CD4-positive, alpha-beta T cell (primary cell): ENCODE results near the gene ERC2. TPM values are rescaled to one million over a fixed set of nuclear protein-coding genes. Genes with fewer than 3 reads are reported as not detected.

Experiments
- ATAC-seq: fragments of 200-7000 bp; cut with Tn5 transposase; one replicate; pipeline ENCODE4 v1.10.0; 2022; ENCODE audit warnings: mild to moderate bottlenecking; ENCODE audit not compliant: poor library complexity
- CTCF ChIA-PET: fragments of 350-600 bp; sonication (Branson Sonifier 250); formaldehyde crosslinking; loops from one replicate; lab custom pipeline; 2021; ENCODE audit warnings: antibody characterized with exemption, inconsistent platforms; lab: Charles Lee
- POLR2A ChIA-PET: fragments of 350-600 bp; sonication (Branson Sonifier 250); formaldehyde crosslinking; loops from one replicate; lab custom pipeline; 2021; ENCODE audit warnings: antibody characterized with exemption, inconsistent platforms; lab: Charles Lee
- DNase-seq, 14 experiments: peaks; one replicate each; pipeline ENCODE4 v3.0.0-alpha.2; 2013 to 2020; ENCODE audit warnings: mixed read lengths in 2 of 14
- H3K27ac ChIP-seq, 2 donors: one replicate each; pipeline versions ENCODE4 v1.5.1 to v1.7.0; 2013; ENCODE audit warnings: low read length in 2 of 2, low read depth in 1 of 2, mild to moderate bottlenecking in 1 of 2
- H3K27me3 ChIP-seq, 2 experiments: 1 replicate in 1 of 2; 2 replicates in 1 of 2; pipeline versions ENCODE4 v1.6.1 to v1.7.0; 2013; ENCODE audit warnings: low read length in 2 of 2, control low read depth in 1 of 2, mild to moderate bottlenecking in 1 of 2, moderate library complexity in 1 of 2; ENCODE audit not compliant: insufficient read depth in 2 of 2, control insufficient read depth in 1 of 2
- H3K36me3 ChIP-seq: one replicate; pipeline ENCODE4 v1.6.1; 2013; ENCODE audit warnings: low read length, control low read depth; ENCODE audit not compliant: insufficient read depth
- H3K4me1 ChIP-seq: one replicate; pipeline ENCODE4 v1.6.1; 2013; ENCODE audit warnings: low read length, control low read depth; ENCODE audit not compliant: insufficient read depth
- H3K4me3 ChIP-seq: one replicate; pipeline ENCODE4 v1.5.1; 2013; ENCODE audit warnings: mild to moderate bottlenecking, low read length, moderate library complexity
- H3K9me3 ChIP-seq, 2 experiments: 1 replicate in 1 of 2; 2 replicates in 1 of 2; pipeline versions ENCODE4 v1.6.1 to v1.7.0; 2013; ENCODE audit warnings: low read length in 2 of 2, mild to moderate bottlenecking in 2 of 2, control low read depth in 1 of 2, moderate library complexity in 1 of 2; ENCODE audit not compliant: control insufficient read depth in 1 of 2, insufficient read depth in 1 of 2
- H3K27ac Mint-ChIP-seq: one replicate; pipeline ENCODE4 v1.8.0; 2020; ENCODE audit warnings: mixed read lengths
- H3K27me3 Mint-ChIP-seq: one replicate; pipeline ENCODE4 v1.8.0; 2021; ENCODE audit warnings: mixed read lengths
- H3K36me3 Mint-ChIP-seq: one replicate; pipeline ENCODE4 v1.8.0; 2021; ENCODE audit warnings: low read depth, mixed read lengths
- H3K4me1 Mint-ChIP-seq: one replicate; pipeline ENCODE4 v1.8.0; 2021; ENCODE audit warnings: low read depth, mixed read lengths
- H3K4me3 Mint-ChIP-seq: one replicate; pipeline ENCODE4 v1.8.0; 2020; ENCODE audit warnings: mild to moderate bottlenecking, mixed read lengths
- H3K9me3 Mint-ChIP-seq: one replicate; pipeline ENCODE4 v1.8.0; 2020; ENCODE audit warnings: mixed read lengths
- CTCF ChIP-seq: fragments of 200-600 bp; IDR thresholded peaks from one replicate; pipeline ENCODE4 v1.8.0; 2022; ENCODE audit warnings: antibody characterized with exemption, mild to moderate bottlenecking
- intact Hi-C, 2 experiments: fragments of 100-400 bp; cut with DNase I in 1 of 2; cut with micrococcal nuclease in 1 of 2; formaldehyde crosslinking; loops; one replicate each; pipeline versions ENCODE4 v1.15.1 to v1.9.0; 2023 to 2025; cut with DNase I, micrococcal nuclease
- total RNA-seq, 174 experiments: library from RNA in 2 of 174; stranded (reverse) in 2 of 174; gene quantifications; one replicate each; pipeline ENCODE4 v1.2.3 and lab custom pipeline; 2021 to 2026

The ERC2 gene
- total RNA-seq, 2 experiments from 2014 or later = not detected

DNA sequence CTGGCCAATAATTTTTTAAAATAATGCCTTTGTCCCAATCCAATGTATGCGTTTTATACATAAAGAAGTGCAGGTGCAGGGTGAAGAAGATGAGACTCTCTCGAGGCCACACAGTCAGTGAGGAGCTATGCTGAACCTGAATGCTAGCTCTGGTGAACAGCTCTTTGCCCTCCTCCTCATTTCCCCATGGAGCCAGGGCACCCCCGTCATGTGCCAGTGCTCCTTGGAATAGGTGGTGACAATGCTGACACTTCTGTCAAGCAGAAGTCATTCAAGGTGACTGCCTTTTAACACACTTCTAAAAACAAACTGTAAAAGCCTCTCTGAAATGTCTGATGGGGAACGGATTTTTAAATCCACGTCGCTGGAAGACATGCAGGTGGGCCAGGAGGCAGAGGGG lies 818.7 kb downstream of the ERC2 start:
- Histone ChIP-seq H3K4me3 (no peak overlapping the region), H3K27ac (no peak overlapping the region), H3K27me3 (no peaks in the 10 kb centered on the region), H3K36me3 (no peaks in the 10 kb centered on the region), H3K4me1 (no peaks in the 10 kb centered on the region), H3K9me3 (peaks cover 0 to 7% of the 10 kb centered on the region in 2 experiments)
- H3K4me3 Mint-ChIP-seq = no peak overlapping the region
- no peaks in the 10 kb centered on the region for H3K36me3 Mint-ChIP-seq
- ChIA-PET POLR2A (no interaction called here), CTCF (no interaction called here)
- H3K4me1 Mint-ChIP-seq = peaks cover 7% of the 10 kb centered on the region
- ATAC-seq (no peak), DNase-seq (no peak)
- no peaks in the 10 kb centered on the region for H3K27me3 Mint-ChIP-seq
- H3K27ac Mint-ChIP-seq = no peak overlapping the region
- H3K9me3 Mint-ChIP-seq = no peaks in the 10 kb centered on the region
- intact Hi-C loops = no loop called here
- TF ChIP-seq CTCF = no peak

GRCh38 chr3:55648591-55649318 lies 819.5 kb downstream of the ERC2 start:
- Mint-ChIP-seq H3K4me1 (peaks cover under 1% of the 10 kb centered on the region), H3K4me3 (no peak overlapping the region), H3K36me3 (no peaks in the 10 kb centered on the region), H3K27me3 (no peaks in the 10 kb centered on the region), H3K27ac (no peak overlapping the region), H3K9me3 (no peaks in the 10 kb centered on the region)
- Histone ChIP-seq H3K4me1 (no peaks in the 10 kb centered on the region), H3K9me3 (peaks cover 0 to 7% of the 10 kb centered on the region in 2 experiments), H3K27me3 (no peaks in the 10 kb centered on the region), H3K4me3 (no peak overlapping the region), H3K36me3 (no peaks in the 10 kb centered on the region), H3K27ac (no peak overlapping the region)
- ChIA-PET CTCF (no interaction called here), POLR2A (no interaction called here)
- ATAC-seq = no peak
- TF ChIP-seq CTCF = no peak
- DNase-seq = no peak
- intact Hi-C loops = no loop called here

- Histone ChIP-seq H3K4me3 (no peak overlapping the region), H3K4me1 (no peaks in the 10 kb centered on the region), H3K36me3 (no peaks in the 10 kb centered on the region), H3K27me3 (no peaks in the 10 kb centered on the region), H3K27ac (no peak overlapping the region), H3K9me3 (peaks cover 0 to 7% of the 10 kb centered on the region in 2 experiments)
- ATAC-seq = no peak
- ChIA-PET CTCF (no interaction called here), POLR2A (no interaction called here)
- H3K27ac Mint-ChIP-seq = no peak overlapping the region
- no peak overlapping the region for H3K4me3 Mint-ChIP-seq
- intact Hi-C loops = no loop called here
- no peaks in the 10 kb centered on the region for H3K9me3 Mint-ChIP-seq
- TF ChIP-seq CTCF = no peak
- no peak for DNase-seq
- no peaks in the 10 kb centered on the region for H3K36me3 Mint-ChIP-seq
- no peaks in the 10 kb centered on the region for H3K27me3 Mint-ChIP-seq
- no peaks in the 10 kb centered on the region for H3K4me1 Mint-ChIP-seq
Observed at GRCh38 chr3:55647670-55648069, 820.6 kb downstream of the ERC2 start.
